Prostate gland (tissue), 2 donors: Measurements from ENCODE around the gene WDR1. TPM values are rescaled to one million over a fixed set of nuclear protein-coding genes. Genes with fewer than 3 reads are reported as not detected.

Source experiments
- DNase-seq: peaks from one replicate; pipeline ENCODE4 v3.0.0-alpha.2; 2019; ENCODE audit warnings: low spot score
- H3K27ac ChIP-seq, 2 donors: fragments of 200-600 bp; sonication (generic); 2 replicates each; pipeline ENCODE4 v1.5.1; 2017 to 2019
- H3K27me3 ChIP-seq: fragments of 200-600 bp; sonication (generic); replicated peaks from 2 replicates; pipeline ENCODE4 v1.5.1; 2019; ENCODE audit not compliant: insufficient read depth
- H3K36me3 ChIP-seq, 2 donors: fragments of 200-600 bp; sonication (generic); 1 replicate in 1 of 2; 2 replicates in 1 of 2; pipeline versions ENCODE4 v1.5.1 to v1.8.1; 2017 to 2019
- H3K4me1 ChIP-seq: fragments of 200-600 bp; sonication (generic); replicated peaks from 2 replicates; pipeline ENCODE4 v1.5.1; 2019
- H3K4me3 ChIP-seq, 2 donors: fragments of 200-600 bp; sonication (generic); 2 replicates each; pipeline ENCODE4 v1.5.1; 2017 to 2019
- H3K9me3 ChIP-seq: fragments of 200-600 bp; sonication (generic); 2 replicates; pipeline ENCODE4 v1.5.1; 2017
- CTCF ChIP-seq, 4 experiments: fragments of 200-600 bp in 2 of 4; fragments of 450-650 bp in 2 of 4; sonication (generic) in 2 of 4; IDR thresholded peaks; 1 replicate in 3 of 4; 2 replicates in 1 of 4; pipeline ENCODE4 v1.5.1; 2016 to 2019; ENCODE audit warnings: antibody characterized with exemption in 4 of 4, mild to moderate bottlenecking in 2 of 4, moderate library complexity in 2 of 4
- POLR2A ChIP-seq: fragments of 450-650 bp; IDR thresholded peaks from one replicate; pipeline ENCODE4 v1.6.1; 2016; ENCODE audit warnings: antibody characterized with exemption, mild to moderate bottlenecking
- POLR2AphosphoS5 ChIP-seq: sonication (generic); formaldehyde crosslinking; IDR thresholded peaks from one replicate; pipeline ENCODE4 v1.6.1; 2017; ENCODE audit warnings: antibody characterized with exemption
- WGBS: methylation state at CpG from one replicate; pipeline ENCODE4 v1.1.5; 2018; 5-methylcytosine and 5-hydroxymethylcytosine counted together
- intact Hi-C: fragments of 100-400 bp; cut with DNase I; formaldehyde crosslinking; loops from one replicate; pipeline ENCODE4 v1.14.2; 2022
- total RNA-seq, 2 donors: library from RNA; depleted of rRNA; stranded (reverse); fragments of >200 nt; gene quantifications; one replicate each; pipeline ENCODE4 v1.1.0, GENCODE V29; 2016

Gene WDR1
- total RNA-seq, 2 donors from 2014 or later = 127 to 171 TPM

GRCh38 chr4:10100734-10101216, 15.8 kb downstream of the WDR1 start:
- peaks cover 6% of the 10 kb centered on the region for H3K4me1 ChIP-seq
- intact Hi-C loops = no loop called here
- no peak overlapping the region for H3K4me3 ChIP-seq
- peak overlapping the region; percentile 43 to 56 for H3K27ac ChIP-seq
- TF ChIP-seq CTCF (IDR thresholded peaks at IDR 0.05) (no peak), POLR2A (no peak), POLR2AphosphoS5 (no peak)
- no peaks in the 10 kb centered on the region for H3K27me3 ChIP-seq
- DNase-seq = no peak
- WGBS = 59% methylated on average over 12 of the region's 12 CpGs
- peaks cover 0 to 4% of the 10 kb centered on the region in 2 donors for H3K36me3 ChIP-seq
- no peaks in the 10 kb centered on the region for H3K9me3 ChIP-seq

- TF ChIP-seq POLR2AphosphoS5 = no peak
- intact Hi-C loops = no loop called here
- DNase-seq = no peak
- H3K27ac ChIP-seq = no peak overlapping the region
- 69% methylated on average over 25 of the region's 25 CpGs for WGBS
- no peaks in the 10 kb centered on the region for H3K27me3 ChIP-seq
- no peak overlapping the region for H3K4me3 ChIP-seq
- peaks cover 0 to 14% of the 10 kb centered on the region in 2 donors for H3K36me3 ChIP-seq
- peaks cover 6% of the 10 kb centered on the region for H3K4me1 ChIP-seq
- no peaks in the 10 kb centered on the region for H3K9me3 ChIP-seq
Observed at GRCh38 chr4:10099499-10100325, 16.9 kb downstream of the WDR1 start.

GRCh38 chr4:10098780-10099160, 17.8 kb downstream of the WDR1 start:
- H3K27me3 ChIP-seq = no peaks in the 10 kb centered on the region
- peaks cover 6% of the 10 kb centered on the region for H3K4me1 ChIP-seq
- intact Hi-C loops = no loop called here
- H3K36me3 ChIP-seq = peaks cover 0 to 14% of the 10 kb centered on the region in 2 donors
- TF ChIP-seq POLR2A = no peak
- TF ChIP-seq POLR2AphosphoS5 = no peak
- no peak for TF ChIP-seq CTCF (IDR thresholded peaks at IDR 0.05)
- no peaks in the 10 kb centered on the region for H3K9me3 ChIP-seq
- DNase-seq = no peak
- no peak overlapping the region for H3K27ac ChIP-seq
- H3K4me3 ChIP-seq = no peak overlapping the region
- 56% methylated on average over 12 of the region's 12 CpGs for WGBS

- no peaks in the 10 kb centered on the region for H3K9me3 ChIP-seq
- H3K27ac ChIP-seq = peak overlapping the region in 1 of 2 donors; percentile 9
- no peak for DNase-seq
- peaks cover 0 to 14% of the 10 kb centered on the region in 2 donors for H3K36me3 ChIP-seq
- H3K4me3 ChIP-seq = no peak overlapping the region
- TF ChIP-seq POLR2A = no peak
- TF ChIP-seq POLR2AphosphoS5 = no peak
- TF ChIP-seq CTCF (IDR thresholded peaks at IDR 0.05) = no peak
- 65% methylated on average over 9 of the region's 9 CpGs for WGBS
- H3K4me1 ChIP-seq = peaks cover 3% of the 10 kb centered on the region
- intact Hi-C loops = no loop called here
- no peaks in the 10 kb centered on the region for H3K27me3 ChIP-seq
Observed at GRCh38 chr4:10097906-10098779, 18.5 kb downstream of the WDR1 start.

- WGBS = 53% methylated on average over 9 of the region's 9 CpGs
- Histone ChIP-seq H3K9me3 (no peaks in the 10 kb centered on the region), H3K4me3 (no peak overlapping the region), H3K27me3 (no peaks in the 10 kb centered on the region), H3K4me1 (peaks cover 3% of the 10 kb centered on the region), H3K27ac (peak overlapping the region; percentile 9 to 18), H3K36me3 (peaks cover 0 to 14% of the 10 kb centered on the region in 2 donors)
- no peak for TF ChIP-seq POLR2A
- TF ChIP-seq CTCF (IDR thresholded peaks at IDR 0.05) = no peak
- TF ChIP-seq POLR2AphosphoS5 = no peak
- DNase-seq = no peak
- intact Hi-C loops = no loop called here
Observed at GRCh38 chr4:10096978-10097335, 19.6 kb downstream of the WDR1 start.
